Activated CD8-positive, alpha-beta memory T cell treated with anti-CD3 and anti-CD28 coated beads, Interleukin-2, amount 50 U/mL, for 1 hour (primary cell): ENCODE results near the gene OAF.
"Not testable (repeated sequence)": the region's sequence is repeated elsewhere in the genome, so short reads cannot be mapped to it uniquely, and the experiment has no call there.

Source experiments
- DNase-seq: peaks from one replicate; pipeline ENCODE4 v3.0.0-alpha.2; 2020; ENCODE audit errors: extremely low read depth

The OAF gene

DNA sequence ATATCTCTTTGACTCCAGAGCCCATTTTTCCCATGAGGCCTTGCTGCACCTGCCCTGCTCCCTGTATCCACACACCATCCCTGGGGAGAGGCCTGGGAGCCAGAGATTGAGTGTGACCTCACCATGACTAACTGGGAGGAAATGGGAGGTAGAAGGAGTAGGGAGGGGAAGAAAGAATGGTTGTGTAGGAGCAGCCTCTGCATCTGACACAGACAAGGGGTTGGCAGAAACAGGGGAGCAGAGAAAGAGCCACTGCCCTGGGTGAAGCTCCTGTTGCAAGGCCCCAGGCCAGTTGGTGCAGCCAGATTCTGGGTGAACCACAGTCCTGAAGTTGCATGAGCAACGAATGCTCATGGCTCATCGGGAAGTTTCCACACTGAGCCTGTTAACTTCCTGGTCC lies 61.5 kb downstream of the OAF start:
- DNase-seq: no peak

DNA sequence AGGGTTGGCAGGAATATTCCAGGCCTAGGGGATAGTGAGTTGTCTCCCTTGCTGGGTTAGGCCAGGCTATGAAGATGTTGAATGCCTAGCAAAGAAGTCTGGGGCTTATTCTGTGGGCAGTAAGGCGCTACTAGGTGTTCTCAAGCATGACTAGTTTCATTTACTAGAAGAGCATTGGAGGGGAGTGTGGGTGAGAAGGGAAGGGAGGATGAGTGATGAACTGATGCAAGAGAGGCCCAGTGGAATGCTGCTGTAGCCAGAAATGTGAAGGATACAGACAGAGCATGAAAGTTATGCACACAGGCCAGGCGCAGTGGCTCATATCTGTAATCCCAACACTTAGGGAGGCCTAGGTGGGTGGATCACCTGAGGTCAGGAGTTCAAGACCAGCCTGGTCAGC lies 62.6 kb downstream of the OAF start:
- DNase-seq: no peak

DNA sequence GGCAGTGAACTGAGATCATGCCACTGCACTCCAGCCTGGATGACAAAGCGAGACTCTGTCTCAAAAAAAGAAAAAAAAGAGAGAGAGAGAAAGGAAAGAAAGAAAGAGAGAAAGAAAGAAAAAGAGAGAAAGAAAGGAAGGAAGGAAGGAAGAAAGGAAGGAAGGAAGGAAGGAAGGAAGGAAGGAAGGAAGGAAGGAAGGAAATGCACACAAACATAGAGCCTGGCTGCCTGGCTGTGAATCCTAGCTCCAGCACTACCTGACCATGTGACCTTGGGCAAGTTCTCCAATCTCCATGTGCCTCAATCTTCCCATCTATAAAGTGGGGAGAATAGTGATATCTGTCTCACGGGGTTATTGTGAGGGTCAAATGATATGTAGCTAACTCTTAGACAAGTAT lies 63.1 kb downstream of the OAF start:
- not testable (repeated sequence) for DNase-seq

DNA sequence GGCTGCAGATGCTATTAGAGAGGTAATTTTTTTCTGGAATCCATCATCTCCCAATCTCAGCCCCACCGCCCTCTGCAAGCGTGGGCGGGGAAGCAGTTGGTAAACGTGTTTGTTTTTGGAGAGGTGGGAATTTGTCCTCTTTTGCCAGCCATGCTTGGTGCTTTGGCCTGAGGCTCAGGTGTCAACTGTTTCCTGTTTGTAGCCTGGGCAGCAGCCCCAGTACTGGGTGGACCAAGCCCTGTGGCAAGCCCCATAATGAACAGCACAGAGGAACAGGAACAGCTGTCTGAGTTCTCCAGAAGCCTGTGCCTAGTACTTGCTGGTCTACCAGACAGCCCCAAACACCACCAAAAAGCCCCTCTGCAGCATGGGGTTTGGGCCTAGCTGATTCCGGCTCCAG lies 68.7 kb downstream of the OAF start:
- DNase-seq: no peak
